ENCODE data around the gene WASL.
"Not testable (repeated sequence)": the region's sequence is repeated elsewhere in the genome, so short reads cannot be mapped to it uniquely, and the experiment has no call there.

WASL gene

DNA sequence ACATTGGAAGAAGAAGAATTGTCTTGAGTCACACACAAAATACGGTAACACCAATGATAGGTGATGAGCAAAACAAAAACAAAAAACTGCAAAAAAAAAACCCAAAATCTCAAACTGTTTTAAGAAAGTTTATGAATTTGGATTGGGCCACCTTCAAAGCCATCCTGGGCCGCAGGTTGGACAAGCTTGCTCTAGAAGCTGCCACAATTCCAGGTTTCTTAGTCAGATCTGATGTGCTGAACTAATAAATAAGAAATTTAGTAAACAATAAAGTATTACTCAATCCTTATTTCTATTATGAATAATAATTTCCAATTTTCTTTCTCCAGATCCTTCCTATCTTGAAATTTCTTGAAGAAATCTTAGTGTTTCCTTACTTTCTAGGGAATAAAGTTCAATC is 10.0 kb downstream of the WASL start:
- DNase-seq (ENCODE audit: low read depth, low spot score) = no peak
- in situ Hi-C loops (cut with HindIII; ENCODE audit: low sequenced_read_pairs) = no loop called here
- TF ChIP-seq, protein P1, sequence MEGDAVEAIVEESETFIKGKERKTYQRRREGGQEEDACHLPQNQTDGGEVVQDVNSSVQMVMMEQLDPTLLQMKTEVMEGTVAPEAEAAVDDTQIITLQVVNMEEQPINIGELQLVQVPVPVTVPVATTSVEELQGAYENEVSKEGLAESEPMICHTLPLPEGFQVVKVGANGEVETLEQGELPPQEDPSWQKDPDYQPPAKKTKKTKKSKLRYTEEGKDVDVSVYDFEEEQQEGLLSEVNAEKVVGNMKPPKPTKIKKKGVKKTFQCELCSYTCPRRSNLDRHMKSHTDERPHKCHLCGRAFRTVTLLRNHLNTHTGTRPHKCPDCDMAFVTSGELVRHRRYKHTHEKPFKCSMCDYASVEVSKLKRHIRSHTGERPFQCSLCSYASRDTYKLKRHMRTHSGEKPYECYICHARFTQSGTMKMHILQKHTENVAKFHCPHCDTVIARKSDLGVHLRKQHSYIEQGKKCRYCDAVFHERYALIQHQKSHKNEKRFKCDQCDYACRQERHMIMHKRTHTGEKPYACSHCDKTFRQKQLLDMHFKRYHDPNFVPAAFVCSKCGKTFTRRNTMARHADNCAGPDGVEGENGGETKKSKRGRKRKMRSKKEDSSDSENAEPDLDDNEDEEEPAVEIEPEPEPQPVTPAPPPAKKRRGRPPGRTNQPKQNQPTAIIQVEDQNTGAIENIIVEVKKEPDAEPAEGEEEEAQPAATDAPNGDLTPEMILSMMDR (IDR thresholded peaks at IDR 0.05; ENCODE audit: low read depth, low read length) = no peak
- no peak overlapping the region for H3K4me3 ChIP-seq (ENCODE audit: low read depth, low read length)

DNA sequence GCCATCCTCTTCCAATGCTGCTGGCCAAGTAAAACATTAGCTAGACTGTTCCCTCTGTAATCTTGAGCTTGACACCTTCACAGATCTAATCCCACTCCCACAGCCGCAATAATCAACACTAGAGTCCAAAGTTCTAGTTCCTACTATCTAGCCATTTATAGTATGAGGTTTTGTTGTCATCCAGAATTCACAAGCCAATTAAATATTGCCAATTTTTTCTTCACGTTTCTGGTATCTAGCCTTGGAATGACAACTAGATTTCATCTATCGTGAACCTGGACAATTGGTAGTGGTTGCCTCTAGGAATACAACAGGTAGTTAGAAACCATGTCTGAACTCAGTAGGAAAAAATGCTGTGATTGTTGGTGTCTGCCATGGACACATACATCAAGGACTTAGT is 10.4 kb downstream of the WASL start:
- DNase-seq (ENCODE audit: low read depth, low spot score) = no peak
- H3K4me3 ChIP-seq (ENCODE audit: low read depth, low read length) = no peak overlapping the region
- TF ChIP-seq, protein P1 (IDR thresholded peaks at IDR 0.05; ENCODE audit: low read depth, low read length) = no peak
- in situ Hi-C loops (cut with HindIII; ENCODE audit: low sequenced_read_pairs) = no loop called here

DNA sequence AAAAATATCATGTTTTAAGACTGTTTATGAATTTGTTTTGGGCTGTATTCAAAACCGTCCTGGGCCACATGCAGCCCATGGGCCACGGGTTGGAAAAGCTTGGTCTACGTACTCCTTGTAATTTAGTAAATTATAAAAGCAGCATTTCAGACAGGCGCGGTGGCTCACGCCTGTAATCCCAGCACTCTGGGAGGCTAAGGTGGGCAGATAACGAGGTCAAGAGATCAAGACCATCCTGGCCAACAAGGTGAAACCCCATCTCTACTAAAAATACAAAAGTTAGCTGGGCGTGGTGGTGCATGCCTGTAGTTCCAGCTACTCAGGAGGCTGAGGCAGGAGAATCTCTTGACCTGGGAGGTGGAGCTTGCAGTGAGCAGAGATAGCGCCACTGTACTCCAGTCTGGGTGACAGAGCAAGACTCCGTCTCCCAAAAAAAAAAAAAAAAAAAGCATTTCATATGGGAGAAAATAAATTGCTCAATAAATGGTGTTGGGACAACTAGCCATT is 11.6 kb downstream of the WASL start:
- in situ Hi-C loops (cut with HindIII; ENCODE audit: low sequenced_read_pairs); H3K4me3 ChIP-seq (ENCODE audit: low read depth, low read length): not testable (repeated sequence)

DNA sequence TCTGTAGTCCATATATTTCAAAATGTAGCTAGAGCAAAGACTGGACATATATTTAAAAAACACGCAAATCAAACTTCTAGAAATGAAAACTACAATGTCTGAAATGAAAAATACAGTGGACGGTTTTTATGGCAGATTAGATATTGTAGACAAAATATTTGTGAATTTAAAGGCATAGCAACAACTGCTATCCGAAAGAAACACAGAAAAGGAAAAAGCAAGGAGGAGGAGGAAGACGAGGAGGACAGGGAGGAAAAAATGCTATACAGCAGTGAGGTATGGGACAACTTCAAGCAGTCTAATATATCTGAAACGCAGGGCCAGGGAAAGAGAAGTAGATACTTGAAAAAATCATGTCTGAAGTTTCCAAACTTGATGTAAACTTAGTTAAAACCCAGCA is 13.3 kb downstream of the WASL start:
- in situ Hi-C loops (cut with HindIII; ENCODE audit: low sequenced_read_pairs) = no loop called here
- DNase-seq (ENCODE audit: low read depth, low spot score) = no peak
- H3K4me3 ChIP-seq (ENCODE audit: low read depth, low read length) = no peak overlapping the region
- TF ChIP-seq, protein P1 (IDR thresholded peaks at IDR 0.05; ENCODE audit: low read depth, low read length) = no peak

More for the DNA sequence above, 11.6 kb downstream of the WASL start:
- not testable (repeated sequence) for DNase-seq (ENCODE audit: low read depth, low spot score)

DNA sequence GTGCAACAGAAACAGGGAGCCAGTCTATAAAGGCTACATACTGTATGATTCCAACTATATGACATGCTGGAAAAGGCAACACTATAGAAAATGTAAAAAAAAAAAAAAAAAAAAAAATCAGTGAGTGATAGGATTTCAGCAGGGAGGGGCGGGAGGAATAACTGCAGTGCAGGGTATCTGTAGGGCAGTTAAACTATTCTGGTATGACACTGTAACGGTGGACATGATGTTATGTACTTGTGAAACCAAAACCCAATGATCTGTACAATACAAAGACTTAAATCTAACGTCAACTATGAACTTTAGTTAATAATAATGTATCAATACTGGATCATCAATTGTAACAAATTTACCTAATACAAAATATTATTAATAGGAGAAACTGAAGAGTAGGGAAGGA is 14.3 kb downstream of the WASL start:
- no peak overlapping the region for H3K4me3 ChIP-seq (ENCODE audit: low read depth, low read length)
- DNase-seq (ENCODE audit: low read depth, low spot score) = no peak
- in situ Hi-C loops (cut with HindIII; ENCODE audit: low sequenced_read_pairs) = no loop called here
- TF ChIP-seq, protein P1 (IDR thresholded peaks at IDR 0.05; ENCODE audit: low read depth, low read length) = no peak

DNA sequence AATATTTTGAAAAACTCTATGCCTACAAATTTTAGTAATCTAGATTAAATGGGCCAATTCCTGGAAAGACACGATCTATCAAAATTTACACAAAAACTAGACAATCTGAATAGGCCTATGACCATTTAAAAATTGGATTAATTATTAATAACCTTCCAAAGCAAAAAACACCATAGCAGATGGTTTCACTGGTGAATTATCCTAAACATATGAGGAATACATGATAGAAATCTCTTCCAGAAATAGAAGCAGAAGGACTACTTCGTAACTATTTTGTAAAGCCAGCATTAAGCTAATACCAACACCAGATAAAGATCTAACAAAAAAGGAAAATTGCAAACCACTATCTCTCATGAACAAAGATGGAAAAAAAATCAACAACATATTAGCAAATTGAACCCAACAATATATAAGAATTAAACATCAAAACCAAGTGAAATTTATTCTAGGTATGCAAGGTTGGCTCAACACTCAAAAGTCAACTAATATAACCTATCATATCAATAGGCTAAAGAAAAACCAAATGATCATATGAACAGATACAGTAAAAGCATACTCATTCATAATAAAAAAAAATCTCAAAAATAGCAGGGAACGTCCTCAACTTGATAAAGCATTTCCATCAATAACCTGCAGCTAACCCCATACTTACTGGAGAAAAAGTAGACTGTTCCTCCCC is 16.3 kb downstream of the WASL start:
- in situ Hi-C loops (cut with HindIII; ENCODE audit: low sequenced_read_pairs) = no loop called here
- H3K4me3 ChIP-seq (ENCODE audit: low read depth, low read length) = no peak overlapping the region
- TF ChIP-seq, protein P1 (IDR thresholded peaks at IDR 0.05; ENCODE audit: low read depth, low read length) = no peak
- DNase-seq (ENCODE audit: low read depth, low spot score) = no peak

DNA sequence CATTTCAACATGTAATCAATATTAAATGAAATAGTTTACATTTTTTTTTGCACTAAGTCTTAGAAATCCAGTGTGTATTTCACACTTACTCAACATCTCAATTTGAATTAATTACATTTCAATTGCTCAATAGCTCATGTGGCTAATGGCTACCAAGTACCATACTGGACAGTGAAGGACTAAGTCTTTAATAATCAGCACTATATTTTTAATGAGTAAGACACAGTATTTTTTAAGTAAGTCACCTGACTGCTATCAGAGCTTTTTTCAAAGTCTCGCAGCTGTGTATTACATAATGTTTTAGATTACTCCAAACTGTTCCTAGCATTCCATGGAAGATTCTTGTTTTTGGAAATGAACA is 19.6 kb downstream of the WASL start:
- H3K4me3 ChIP-seq (ENCODE audit: low read depth, low read length) = no peak overlapping the region
- TF ChIP-seq, protein P1 (IDR thresholded peaks at IDR 0.05; ENCODE audit: low read depth, low read length) = no peak
- DNase-seq (ENCODE audit: low read depth, low spot score) = no peak
- in situ Hi-C loops (cut with HindIII; ENCODE audit: low sequenced_read_pairs) = no loop called here
